Stimulated activated CD8-positive, alpha-beta memory T cell treated with anti-CD3 and anti-CD28 coated beads, Interleukin-15, amount 100 ng/mL, for 24 hours (primary cell): Measurements from ENCODE around the gene RAB40C.
A peak's percentile ranks its signal among the peaks of the same experiment; 100 is the strongest.

Source experiments
- DNase-seq: peaks from one replicate; pipeline ENCODE4 v3.0.0-alpha.2; 2020; ENCODE audit warnings: low read depth

Gene RAB40C

GRCh38 chr16:559021-559380, 30.9 kb upstream of the RAB40C start:
- DNase-seq = no peak

GRCh38 chr16:559411-560203, 30.3 kb upstream of the RAB40C start:
- no peak for DNase-seq

- no peak for DNase-seq
Measured at GRCh38 chr16:560204-560700, 29.6 kb upstream of the RAB40C start, which contains the start of gene PRR35. PRR35 (plus strand) TSS chr16:560394; CDS start chr16:563295, 2,901 bp downstream.

GRCh38 chr16:560701-561412, 29.0 kb upstream of the RAB40C start:
- DNase-seq = no peak

GRCh38 chr16:561413-561794, 28.5 kb upstream of the RAB40C start:
- no peak for DNase-seq

GRCh38 chr16:561957-562938, 27.6 kb upstream of the RAB40C start:
- DNase-seq = no peak

GRCh38 chr16:563072-563644, 26.7 kb upstream of the RAB40C start:
- DNase-seq = no peak

- DNase-seq = no peak
Measured at GRCh38 chr16:564690-565418, 25.0 kb upstream of the RAB40C start.

GRCh38 chr16:565419-566330, 24.2 kb upstream of the RAB40C start:
- no peak for DNase-seq

- no peak for DNase-seq
Measured at GRCh38 chr16:566475-567372, 23.1 kb upstream of the RAB40C start, which contains the start of gene NHLRC4. NHLRC4 (plus strand) TSS chr16:567005; CDS start chr16:568048, 1,043 bp downstream.

- DNase-seq = no peak
Measured at GRCh38 chr16:567373-568256, 22.3 kb upstream of the RAB40C start.

GRCh38 chr16:568401-569258, 21.2 kb upstream of the RAB40C start:
- DNase-seq = no peak

GRCh38 chr16:569445-570254, 20.2 kb upstream of the RAB40C start, which contains the start of gene PIGQ:
PIGQ (plus strand) TSS chr16:569968; CDS start chr16:574075, 4,107 bp downstream.
- peak; percentile 63 for DNase-seq

GRCh38 chr16:572865-573650, 16.8 kb upstream of the RAB40C start:
- DNase-seq = no peak
